H1 (cell line): ENCODE results near the gene ABL1. TPM values are rescaled to one million over a fixed set of nuclear protein-coding genes. Genes with fewer than 3 reads are reported as not detected.

Experiments
- CTCF ChIA-PET: fragments of 300-600 bp; sonication (Branson Sonifier 250); formaldehyde crosslinking; loops from one replicate; lab custom pipeline; 2021; ENCODE audit not compliant: partially characterized antibody; lab: Charles Lee
- POLR2A ChIA-PET: fragments of 300-600 bp; sonication (Branson Sonifier 250); formaldehyde crosslinking; loops from one replicate; lab custom pipeline; 2021; ENCODE audit warnings: inconsistent platforms; ENCODE audit not compliant: partially characterized antibody; lab: Charles Lee
- DNase-seq, 2 experiments: peaks; one replicate each; pipeline versions ENCODE4 v3.0.0 to v3.0.0-alpha.2; 2010 to 2022; ENCODE audit warnings: low spot score in 2 of 2, low read depth in 1 of 2, mixed read lengths in 1 of 2
- FAIRE-seq: peaks from 2 replicates; lab custom pipeline; 2011; peaks lifted over from hg19 to GRCh38; lab: Jason Lieb, UNC
- H2AFZ ChIP-seq: 2 replicates; pipeline ENCODE4 v1.8.1; 2012; ENCODE audit warnings: low read length, inconsistent platforms
- H2AK5ac ChIP-seq: 2 replicates; pipeline ENCODE4 v1.6.1; 2013; ENCODE audit warnings: low read depth, low read length
- H2BK120ac ChIP-seq: replicated peaks from 2 replicates; pipeline ENCODE3; 2013; ENCODE audit warnings: low read depth, low read length, inconsistent platforms
- H2BK12ac ChIP-seq: 2 replicates; pipeline ENCODE4 v1.6.1; 2013; ENCODE audit warnings: low read depth, low read length
- H2BK15ac ChIP-seq: 2 replicates; pipeline ENCODE4 v1.6.1; 2013; ENCODE audit warnings: low read length
- H2BK20ac ChIP-seq: 2 replicates; pipeline ENCODE4 v1.6.1; 2013; ENCODE audit warnings: low read length
- H2BK5ac ChIP-seq: 2 replicates; pipeline ENCODE4 v1.6.1; 2013; ENCODE audit warnings: low read depth, low read length
- H3K14ac ChIP-seq: 2 replicates; pipeline ENCODE4 v1.6.1; 2013; ENCODE audit warnings: inconsistent platforms; ENCODE audit not compliant: insufficient read length
- H3K18ac ChIP-seq: 2 replicates; pipeline ENCODE4 v1.6.1; 2013; ENCODE audit warnings: low read length; ENCODE audit errors: extremely low read depth
- H3K23ac ChIP-seq: 2 replicates; pipeline ENCODE4 v1.6.1; 2013; ENCODE audit warnings: inconsistent platforms; ENCODE audit not compliant: insufficient read length
- H3K23me2 ChIP-seq: 2 replicates; pipeline ENCODE4 v1.6.1; 2013; ENCODE audit warnings: low read depth, low read length
- H3K27ac ChIP-seq: 2 replicates; pipeline ENCODE4 v1.6.1; 2011; ENCODE audit warnings: low read depth, low read length, inconsistent platforms
- H3K27me3 ChIP-seq, 4 experiments: replicated peaks in 1 of 4; 1 replicate in 1 of 4; 2 replicates in 3 of 4; pipeline versions ENCODE4 v1.6.1 to v1.8.1; 2011 to 2013; ENCODE audit warnings: low read length in 3 of 4, mild to moderate bottlenecking in 3 of 4, inconsistent platforms in 2 of 4, mixed read lengths in 2 of 4, moderate library complexity in 1 of 4; ENCODE audit not compliant: control insufficient read depth in 3 of 4, insufficient read depth in 3 of 4; ENCODE audit errors: extremely low read depth in 1 of 4
- H3K36me3 ChIP-seq, 4 experiments: 2 replicates each; pipeline versions ENCODE4 v1.6.1 to v1.8.1; 2011 to 2013; ENCODE audit warnings: mild to moderate bottlenecking in 4 of 4, low read length in 3 of 4, moderate library complexity in 2 of 4, control low read depth in 1 of 4, inconsistent platforms in 1 of 4; ENCODE audit not compliant: insufficient read depth in 4 of 4, control insufficient read depth in 2 of 4
- H3K4ac ChIP-seq: replicated peaks from 2 replicates; pipeline ENCODE3; 2013; ENCODE audit warnings: low read length, low read depth, mixed read lengths, inconsistent platforms; ENCODE audit not compliant: insufficient read length
- H3K4me1 ChIP-seq, 4 experiments: replicated peaks in 1 of 4; 1 replicate in 1 of 4; 2 replicates in 3 of 4; pipeline versions ENCODE4 v1.6.1 to v1.8.1; 2011 to 2013; ENCODE audit warnings: low read length in 3 of 4, inconsistent platforms in 2 of 4, mixed read lengths in 1 of 4; ENCODE audit not compliant: insufficient read depth in 4 of 4, control insufficient read depth in 3 of 4
- H3K4me2 ChIP-seq, 2 experiments: 2 replicates each; pipeline versions ENCODE4 v1.6.1 to v1.8.1; 2011 to 2013; ENCODE audit warnings: low read depth in 2 of 2, low read length in 2 of 2, control low read depth in 1 of 2, inconsistent platforms in 1 of 2, mild to moderate bottlenecking in 1 of 2; ENCODE audit not compliant: insufficient read depth in 1 of 2
- H3K4me3 ChIP-seq, 4 experiments: fragments of 200-600, 300-600 bp in 1 of 4; sonication (generic), shearing (Covaris generic), sonication (Bioruptor Twin) in 1 of 4; 2 replicates each; pipeline versions ENCODE4 v1.5.1 to v1.8.1; 2011 to 2016; ENCODE audit warnings: low read length in 4 of 4, low read depth in 3 of 4, control low read depth in 2 of 4, inconsistent platforms in 2 of 4, mild to moderate bottlenecking in 2 of 4, mixed read lengths in 1 of 4, moderate library complexity in 1 of 4; ENCODE audit not compliant: insufficient read depth in 2 of 4; ENCODE audit errors: extremely low read depth in 1 of 4
- H3K56ac ChIP-seq: replicated peaks from 2 replicates; pipeline ENCODE3; 2013; ENCODE audit warnings: low read depth, mild to moderate bottlenecking, mixed read lengths, low read length, inconsistent platforms; ENCODE audit not compliant: insufficient read length
- H3K79me1 ChIP-seq: 2 replicates; pipeline ENCODE4 v1.6.1; 2013; ENCODE audit warnings: low read depth, low read length, control low read depth
- H3K79me2 ChIP-seq, 2 experiments: 2 replicates each; pipeline versions ENCODE4 v1.6.1 to v1.8.1; 2012 to 2013; ENCODE audit warnings: low read length in 2 of 2, mild to moderate bottlenecking in 2 of 2, inconsistent platforms in 1 of 2; ENCODE audit not compliant: insufficient read depth in 2 of 2, control insufficient read depth in 1 of 2
- H3K9ac ChIP-seq, 4 experiments: replicated peaks in 1 of 4; 1 replicate in 1 of 4; 2 replicates in 3 of 4; pipeline versions ENCODE4 v1.6.1 to v1.8.1; 2011 to 2013; ENCODE audit warnings: low read depth in 3 of 4, low read length in 3 of 4, control low read depth in 2 of 4, mild to moderate bottlenecking in 2 of 4, moderate library complexity in 2 of 4, inconsistent platforms in 1 of 4; ENCODE audit errors: extremely low read depth in 1 of 4
- H3K9me3 ChIP-seq, 2 experiments: 2 replicates each; pipeline versions ENCODE4 v1.6.1 to v1.8.1; 2012 to 2013; ENCODE audit warnings: mild to moderate bottlenecking in 2 of 2, moderate library complexity in 2 of 2, control low read depth in 1 of 2, inconsistent platforms in 1 of 2, low read depth in 1 of 2, low read length in 1 of 2, mixed read lengths in 1 of 2; ENCODE audit not compliant: insufficient read depth in 2 of 2
- H4K20me1 ChIP-seq, 2 experiments: replicated peaks in 1 of 2; 2 replicates each; pipeline versions ENCODE3 to v1.8.1; 2011 to 2013; ENCODE audit warnings: inconsistent platforms in 2 of 2, low read length in 2 of 2, mild to moderate bottlenecking in 1 of 2; ENCODE audit not compliant: insufficient read depth in 2 of 2, control insufficient read depth in 1 of 2
- H4K5ac ChIP-seq: 2 replicates; pipeline ENCODE4 v1.6.1; 2013; ENCODE audit warnings: low read length, low read depth, mixed read lengths, inconsistent platforms; ENCODE audit not compliant: insufficient read length
- H4K8ac ChIP-seq: 2 replicates; pipeline ENCODE4 v1.8.0; 2013; ENCODE audit warnings: mild to moderate bottlenecking, moderate library complexity, low read length, inconsistent platforms; ENCODE audit not compliant: insufficient read depth; ENCODE audit errors: extremely low read depth
- H4K91ac ChIP-seq: replicated peaks from 2 replicates; pipeline ENCODE3; 2013; ENCODE audit warnings: low read length, mixed read lengths, inconsistent platforms; ENCODE audit not compliant: insufficient read length
- BACH1 ChIP-seq: IDR thresholded peaks from 2 replicates; pipeline ENCODE4 v1.6.1; 2012; ENCODE audit warnings: low read length, improper control_type of control experiment
- FOSL1 ChIP-seq: IDR thresholded peaks from 2 replicates; pipeline ENCODE4 v1.6.1; 2011; ENCODE audit warnings: mild to moderate bottlenecking, low read depth, low read length, moderate library complexity; ENCODE audit not compliant: insufficient read depth
- GTF2F1 ChIP-seq: IDR thresholded peaks from 2 replicates; pipeline ENCODE4 v1.6.1; 2012; ENCODE audit warnings: low read depth, low read length, improper control_type of control experiment, borderline replicate concordance
- HDAC6 ChIP-seq: IDR thresholded peaks from one replicate; pipeline ENCODE4 v1.7.1; 2012; ENCODE audit warnings: low read depth, mild to moderate bottlenecking, inconsistent platforms, low read length, moderate library complexity
- RAD21 ChIP-seq, 2 experiments: IDR thresholded peaks in 1 of 2; conservative IDR thresholded peaks in 1 of 2; 2 replicates each; pipeline ENCODE4 v1.6.1; 2011; ENCODE audit warnings: low read depth in 2 of 2, low read length in 2 of 2, improper control_type of control experiment in 1 of 2, inconsistent platforms in 1 of 2, mild to moderate bottlenecking in 1 of 2, moderate library complexity in 1 of 2
- RBBP5 ChIP-seq: IDR thresholded peaks from 2 replicates; pipeline ENCODE4 v1.7.1; 2012; ENCODE audit warnings: low read depth, mild to moderate bottlenecking, inconsistent platforms, low read length, moderate library complexity, borderline replicate concordance
- RXRA ChIP-seq: IDR thresholded peaks from 2 replicates; pipeline ENCODE4 v1.6.1; 2011; ENCODE audit warnings: low read depth, mild to moderate bottlenecking, low read length, moderate library complexity; ENCODE audit not compliant: insufficient read depth
- SP1 ChIP-seq: IDR thresholded peaks from 2 replicates; pipeline ENCODE4 v1.6.1; 2011; ENCODE audit warnings: low read depth, low read length
- SP2 ChIP-seq: IDR thresholded peaks from 2 replicates; pipeline ENCODE4 v1.6.1; 2012; ENCODE audit warnings: mild to moderate bottlenecking, low read length, inconsistent platforms
- WGBS, 2 experiments: shearing (Covaris generic) in 1 of 2; methylation state at CpG; one replicate each; pipeline versions ENCODE4 v1.1.6 to v1.1.7; 2013 to 2015; ENCODE audit warnings: low lambda C conversion rate in 2 of 2, mixed read lengths in 2 of 2, inconsistent platforms in 1 of 2, low coverage in 1 of 2, missing lambda C conversion rate in 1 of 2; ENCODE audit not compliant: insufficient replicate concordance in 2 of 2, insufficient coverage in 1 of 2, insufficient read length in 1 of 2; ENCODE audit errors: extremely low coverage in 1 of 2, missing lambda C conversion rate in 1 of 2; 5-methylcytosine and 5-hydroxymethylcytosine counted together
- polyA plus RNA-seq, 7 experiments: library from polyadenylated mRNA; depleted of rRNA in 3 of 7; stranded (reverse) in 5 of 7; unstranded in 2 of 7; fragments of >200 nt in 5 of 7; fragments of 200-250 nt in 2 of 7; gene quantifications; 1 replicate in 5 of 7; 2 replicates in 1 of 7; 4 replicates in 1 of 7; pipeline versions ENCODE4 v1.2.1 to v1.2.3, GENCODE V29; 2011 to 2013; ENCODE audit warnings: missing spikeins in 2 of 7, mixed read lengths in 2 of 7
- total RNA-seq: library from RNA; stranded (reverse); fragmentation: NEBNext Ultra II Directional; extraction: Animal tissue kit (Norgen Biotek cat#: 25700); gene quantifications from 2 replicates; pipeline ENCODE4 v1.2.1, GENCODE V29; 2021

The ABL1 gene
- total and polyA plus RNA-seq, 2 of the 8 experiments (the other 6 are each of a cell fraction or from before 2014, with no cell fraction given): 35.3 to 104 TPM

- no peak overlapping the region for H2BK20ac ChIP-seq
- no peak overlapping the region for H3K9ac ChIP-seq
- H3K36me3 ChIP-seq: no peaks in the 10 kb centered on the region
- no peak overlapping the region for H4K91ac ChIP-seq
- H3K4me2 ChIP-seq: no peak overlapping the region
- TF ChIP-seq HDAC6: no peak
- TF ChIP-seq SP2: no peak
- TF ChIP-seq FOSL1: no peak
- TF ChIP-seq RAD21 (IDR thresholded peaks at IDR 0.05 in 1 of 2, conservative IDR thresholded peaks at IDR 0.05 in 1 of 2; ENCODE audit: low read depth in 2 of 2, low read length in 2 of 2): no peak
- no peak for TF ChIP-seq GTF2F1
- no peak for TF ChIP-seq BACH1
- TF ChIP-seq RBBP5: no peak
- TF ChIP-seq RXRA: no peak
- no peak for TF ChIP-seq SP1
- H3K23ac ChIP-seq: no peak overlapping the region
- no peak overlapping the region for H3K14ac ChIP-seq
- peak overlapping the region; percentile 43 for H2BK120ac ChIP-seq
- no peaks in the 10 kb centered on the region for H3K4me1 ChIP-seq
- no peak overlapping the region for H2AK5ac ChIP-seq
- no peak overlapping the region for H3K4me3 ChIP-seq
- no peak overlapping the region for H4K5ac ChIP-seq
- no peak for FAIRE-seq
- WGBS, 2 experiments: 83% methylated on average over 17 of the region's 17 CpGs; no CpG with 5 or more reads in 1 of the 2 experiments
- no peaks in the 10 kb centered on the region for H3K27me3 ChIP-seq
- H2BK5ac ChIP-seq: no peak overlapping the region; the same call in 1 of the 2 replicates
- no peak overlapping the region for H3K4ac ChIP-seq
- no peaks in the 10 kb centered on the region for H3K23me2 ChIP-seq
- H3K9me3 ChIP-seq: no peaks in the 10 kb centered on the region
- H3K79me1 ChIP-seq: no peaks in the 10 kb centered on the region
- no peak overlapping the region for H3K27ac ChIP-seq
- H4K20me1 ChIP-seq: peaks cover 0 to 3% of the 10 kb centered on the region in 2 experiments
- POLR2A ChIA-PET: interaction anchor here (1.2 to 1.6 kb wide), 2 partner anchors 13 to 34 kb away, joined by 3 read pairs; no protein-coding TSS in a partner anchor
- no peak overlapping the region; the same call in 1 of the 2 replicates for H4K8ac ChIP-seq
- H3K56ac ChIP-seq: no peak overlapping the region
- DNase-seq: no peak
- H2BK12ac ChIP-seq: no peak overlapping the region
- H3K18ac ChIP-seq: no peak overlapping the region
- no peak overlapping the region for H2BK15ac ChIP-seq
- CTCF ChIA-PET: interaction anchor here (0.6 to 2.1 kb wide), 12 partner anchors 10 to 975 kb away, joined by 3 to 15 read pairs (median 3); no protein-coding TSS in a partner anchor
- H2AFZ ChIP-seq: no peak overlapping the region
- H3K79me2 ChIP-seq: no peaks in the 10 kb centered on the region
These were observed 65.8 kb downstream of the ABL1 start for GRCh38 chr9:130900701-130901497.
